Testis (tissue), 2 donors: ENCODE data around the gene GASK1A.

Experiments used
- CTCF ChIP-seq, 3 experiments: fragments of 450-650 bp in 2 of 3; fragments of 200-600 bp in 1 of 3; sonication (generic) in 1 of 3; IDR thresholded peaks; one replicate each; pipeline ENCODE4 v1.5.1; 2016 to 2019; ENCODE audit warnings: antibody characterized with exemption in 3 of 3, mild to moderate bottlenecking in 2 of 3, moderate library complexity in 1 of 3
- POLR2A ChIP-seq: fragments of 450-650 bp; IDR thresholded peaks from one replicate; pipeline ENCODE4 v1.6.1; 2017; ENCODE audit warnings: antibody characterized with exemption, mild to moderate bottlenecking, moderate library complexity

- TF ChIP-seq CTCF (IDR thresholded peaks at IDR 0.05), result no peak
- TF ChIP-seq POLR2A, result no peak
Measured at GRCh38 chr3:42975456-42975855, 3.7 kb upstream of the GASK1A start.
